SK-N-SH treated with all-trans-retinoic acid at 6 μM for 48 hours (cell line): ENCODE data around the gene KSR2.

Experiments used
- ATAC-seq: fragments of 200-7000 bp; cut with Tn5 transposase; 3 replicates; pipeline ENCODE4 v1.9.1; 2020; ENCODE audit warnings: mild to moderate bottlenecking, moderate library complexity
- ARNTL ChIP-seq: fragments of 450-650 bp; formaldehyde crosslinking; IDR thresholded peaks from 2 replicates; pipeline ENCODE4 v1.5.0; 2020; ENCODE audit warnings: low read depth, mild to moderate bottlenecking, moderate library complexity, borderline replicate concordance
- BACH2 ChIP-seq: fragments of 250-450 bp; sonication (Bioruptor Pico); IDR thresholded peaks from 2 replicates; pipeline ENCODE4 v1.9.0; 2021; ENCODE audit warnings: mild to moderate bottlenecking, borderline replicate concordance
- CREB5 ChIP-seq: fragments of 250-450 bp; sonication (Bioruptor Pico); IDR thresholded peaks from 2 replicates; pipeline ENCODE4 v1.5.1; 2020; ENCODE audit warnings: low read depth, mild to moderate bottlenecking, moderate library complexity
- CSDC2 ChIP-seq: fragments of 250-450 bp; sonication (Bioruptor Pico); IDR thresholded peaks from 2 replicates; pipeline ENCODE4 v1.5.0; 2020; ENCODE audit warnings: mild to moderate bottlenecking, moderate library complexity
- CSRNP3 ChIP-seq: fragments of 250-450 bp; sonication (Bioruptor Pico); IDR thresholded peaks from 2 replicates; pipeline ENCODE4 v1.5.1; 2021; ENCODE audit warnings: mild to moderate bottlenecking, moderate library complexity
- ISL1 ChIP-seq: fragments of 250-450 bp; sonication (Bioruptor Pico); IDR thresholded peaks from 2 replicates; pipeline ENCODE4 v2.1.2; 2022; ENCODE audit warnings: mild to moderate bottlenecking, moderate library complexity
- PATZ1 ChIP-seq: fragments of 250-450 bp; sonication (Bioruptor Pico); IDR thresholded peaks from 2 replicates; pipeline ENCODE4 v1.8.0; 2020; ENCODE audit warnings: mild to moderate bottlenecking, moderate library complexity, borderline replicate concordance
- PPARA ChIP-seq: fragments of 250-450 bp; sonication (Bioruptor Pico); IDR thresholded peaks from 2 replicates; pipeline ENCODE4 v1.5.0; 2020; ENCODE audit warnings: mild to moderate bottlenecking, borderline replicate concordance
- TCF4 ChIP-seq: fragments of 250-450 bp; sonication (Bioruptor Pico); IDR thresholded peaks from 2 replicates; pipeline ENCODE4 v1.8.0; 2021; ENCODE audit warnings: mild to moderate bottlenecking, moderate library complexity, borderline replicate concordance
- TOX ChIP-seq: fragments of 250-450 bp; sonication (Bioruptor Pico); IDR thresholded peaks from 2 replicates; pipeline ENCODE4 v1.8.0; 2021; ENCODE audit warnings: mild to moderate bottlenecking, moderate library complexity, borderline replicate concordance
- TSHZ2 ChIP-seq: fragments of 250-450 bp; sonication (Bioruptor Pico); IDR thresholded peaks from 2 replicates; pipeline ENCODE4 v1.5.0; 2020; ENCODE audit warnings: mild to moderate bottlenecking, moderate library complexity
- ZC3H10 ChIP-seq: fragments of 250-450 bp; sonication (Bioruptor Pico); IDR thresholded peaks from 2 replicates; pipeline ENCODE4 v1.5.1; 2021; ENCODE audit warnings: mild to moderate bottlenecking, moderate library complexity
- ZFP3 ChIP-seq: fragments of 250-450 bp; sonication (Bioruptor Pico); IDR thresholded peaks from 2 replicates; pipeline ENCODE4 v1.5.0; 2020; ENCODE audit warnings: mild to moderate bottlenecking, moderate library complexity
- ZFP30 ChIP-seq: fragments of 450-650 bp; formaldehyde crosslinking; IDR thresholded peaks from 2 replicates; pipeline ENCODE4 v1.5.0; 2022; ENCODE audit warnings: mild to moderate bottlenecking, moderate library complexity
- ZNF565 ChIP-seq: fragments of 450-650 bp; formaldehyde crosslinking; conservative IDR thresholded peaks from 2 replicates; pipeline ENCODE4 v1.5.0; 2020; ENCODE audit warnings: low read depth, mild to moderate bottlenecking, moderate library complexity
- ZNF70 ChIP-seq: fragments of 450-650 bp; formaldehyde crosslinking; IDR thresholded peaks from 2 replicates; pipeline ENCODE4 v1.5.0; 2020; ENCODE audit warnings: mild to moderate bottlenecking, moderate library complexity

The KSR2 gene

GRCh38 chr12:117921929-117922777 lies 46.6 kb downstream of the KSR2 start (continued):
- TF ChIP-seq CSDC2 (CRISPR knock-in tag) (no peak), ZFP3 (CRISPR knock-in tag) (no peak), ZNF70 (CRISPR knock-in tag) (no peak), PPARA (CRISPR knock-in tag) (no peak), TCF4 (no peak), ZC3H10 (no peak), ISL1 (CRISPR knock-in tag) (no peak), CSRNP3 (CRISPR knock-in tag) (no peak)

GRCh38 chr12:117919479-117919878 lies 49.3 kb downstream of the KSR2 start:
- no peak for ATAC-seq
- TF ChIP-seq ZFP30 (no peak), ARNTL (CRISPR knock-in tag) (no peak), CSDC2 (CRISPR knock-in tag) (no peak), CREB5 (CRISPR knock-in tag) (no peak), CSRNP3 (CRISPR knock-in tag) (no peak), ZFP3 (CRISPR knock-in tag) (no peak), ZNF70 (CRISPR knock-in tag) (no peak), ZC3H10 (no peak), ZNF565 (CRISPR knock-in tag) (no peak), TSHZ2 (CRISPR knock-in tag) (no peak), TOX (CRISPR knock-in tag) (no peak), BACH2 (CRISPR knock-in tag) (no peak)

- TF ChIP-seq ZC3H10, result no peak
- TF ChIP-seq ZNF70 (CRISPR knock-in tag), result no peak
- TF ChIP-seq ARNTL (CRISPR knock-in tag), result no peak
- no peak for TF ChIP-seq CREB5 (CRISPR knock-in tag)
- TF ChIP-seq PATZ1 (CRISPR knock-in tag), result no peak
- no peak for ATAC-seq
These were observed 54.1 kb downstream of the KSR2 start for GRCh38 chr12:117914686-117915085.
